ENCODE measurements around the gene BUD23.
"Not testable (repeated sequence)": the region's sequence is repeated elsewhere in the genome, so short reads cannot be mapped to it uniquely, and the experiment has no call there.

Gene BUD23

DNA sequence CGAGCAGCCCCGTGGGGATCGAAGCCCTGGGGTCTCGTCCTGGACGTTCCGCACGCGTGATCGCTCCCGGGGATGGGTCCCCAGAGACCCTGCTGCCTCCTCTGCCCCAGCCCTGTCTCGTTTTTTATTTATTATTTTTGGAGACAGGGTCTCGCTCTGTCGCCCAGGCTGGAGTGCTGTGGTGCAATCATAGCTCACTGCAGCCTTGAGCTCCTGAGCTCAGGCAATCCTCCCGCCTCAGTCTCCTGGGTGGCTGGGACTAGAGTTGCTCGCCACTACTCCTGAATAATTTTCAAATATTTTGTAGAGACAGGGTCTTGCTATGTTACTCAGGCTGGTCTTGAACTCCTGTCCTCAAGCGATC is 36.4 kb downstream of the BUD23 start:
- DNase-seq (ENCODE audit: low read depth): no peak
- TF ChIP-seq, protein P1, sequence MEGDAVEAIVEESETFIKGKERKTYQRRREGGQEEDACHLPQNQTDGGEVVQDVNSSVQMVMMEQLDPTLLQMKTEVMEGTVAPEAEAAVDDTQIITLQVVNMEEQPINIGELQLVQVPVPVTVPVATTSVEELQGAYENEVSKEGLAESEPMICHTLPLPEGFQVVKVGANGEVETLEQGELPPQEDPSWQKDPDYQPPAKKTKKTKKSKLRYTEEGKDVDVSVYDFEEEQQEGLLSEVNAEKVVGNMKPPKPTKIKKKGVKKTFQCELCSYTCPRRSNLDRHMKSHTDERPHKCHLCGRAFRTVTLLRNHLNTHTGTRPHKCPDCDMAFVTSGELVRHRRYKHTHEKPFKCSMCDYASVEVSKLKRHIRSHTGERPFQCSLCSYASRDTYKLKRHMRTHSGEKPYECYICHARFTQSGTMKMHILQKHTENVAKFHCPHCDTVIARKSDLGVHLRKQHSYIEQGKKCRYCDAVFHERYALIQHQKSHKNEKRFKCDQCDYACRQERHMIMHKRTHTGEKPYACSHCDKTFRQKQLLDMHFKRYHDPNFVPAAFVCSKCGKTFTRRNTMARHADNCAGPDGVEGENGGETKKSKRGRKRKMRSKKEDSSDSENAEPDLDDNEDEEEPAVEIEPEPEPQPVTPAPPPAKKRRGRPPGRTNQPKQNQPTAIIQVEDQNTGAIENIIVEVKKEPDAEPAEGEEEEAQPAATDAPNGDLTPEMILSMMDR (IDR thresholded peaks at IDR 0.05; ENCODE audit: insufficient read depth, low read depth, low read length, missing control alignments): no peak
- peak overlapping the region; percentile 36 for H3K4me3 ChIP-seq (ENCODE audit: low read depth, low read length)

DNA sequence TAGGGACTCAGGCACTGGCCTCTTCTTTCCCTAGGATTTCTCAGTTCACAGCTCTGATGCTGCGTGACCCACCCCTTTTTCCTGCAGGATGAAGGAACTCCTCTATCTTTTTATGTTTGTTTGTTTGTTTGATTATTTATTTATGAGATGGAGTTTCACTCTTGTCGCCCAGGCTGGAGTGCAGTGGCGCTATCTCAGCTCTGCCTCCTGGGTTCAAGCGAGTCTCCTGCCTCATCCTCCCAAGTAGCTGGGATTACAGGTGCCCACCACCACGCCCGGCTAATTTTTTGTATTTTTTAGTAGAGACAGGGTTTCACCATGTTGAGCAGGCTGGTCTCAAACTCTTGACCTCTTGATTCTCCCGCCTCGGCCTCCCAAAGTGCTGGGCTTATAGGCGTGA is 37.0 kb downstream of the BUD23 start:
- not testable (repeated sequence) for H3K4me3 ChIP-seq (ENCODE audit: low read depth, low read length); DNase-seq (ENCODE audit: low read depth)

DNA sequence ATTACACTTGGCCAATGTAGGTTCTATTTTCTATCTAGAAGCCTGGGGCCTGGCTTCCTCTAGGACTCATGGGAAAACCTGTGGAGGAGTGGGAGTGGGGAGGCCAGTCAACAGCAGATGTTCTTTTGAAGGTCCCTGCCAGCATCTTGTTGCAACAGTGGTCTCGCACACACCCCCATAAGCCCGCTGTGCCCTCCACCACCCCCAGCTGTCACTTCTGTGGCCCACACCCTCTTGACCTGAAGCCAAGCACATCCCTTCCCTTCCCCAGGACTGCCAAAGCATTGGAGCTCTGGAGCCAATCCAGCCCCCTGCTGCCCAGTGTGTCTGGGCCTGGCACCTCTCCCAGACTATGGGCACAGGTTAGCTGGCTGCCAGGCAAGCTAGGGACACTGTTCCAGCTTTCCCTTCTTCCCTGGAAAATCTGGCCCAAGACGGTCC is 38.0 kb downstream of the BUD23 start:
- H3K4me3 ChIP-seq (ENCODE audit: low read depth, low read length): no peak overlapping the region
- no peak for DNase-seq (ENCODE audit: low read depth)
- TF ChIP-seq, protein P1 (IDR thresholded peaks at IDR 0.05; ENCODE audit: insufficient read depth, low read depth, low read length, missing control alignments): no peak

DNA sequence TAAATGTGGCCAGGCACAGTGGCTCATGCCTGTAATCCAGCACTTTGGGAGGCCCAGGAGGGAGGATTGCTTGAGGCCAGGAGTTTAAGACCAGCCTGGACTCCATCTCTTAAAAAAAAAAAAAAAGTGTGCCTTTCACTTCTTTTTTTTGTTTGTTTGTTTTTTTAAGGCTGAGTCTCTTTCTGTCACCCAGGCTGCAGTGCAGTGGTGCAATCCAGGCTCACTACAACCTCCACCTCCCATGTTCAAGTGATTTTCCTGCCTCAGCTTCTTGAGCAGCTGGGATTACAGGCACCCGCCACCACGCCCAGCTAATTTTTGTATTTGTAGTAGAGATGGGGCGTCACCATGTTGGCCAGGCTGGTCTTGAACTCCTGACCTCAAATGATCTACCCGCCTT is 38.8 kb downstream of the BUD23 start:
- not testable (repeated sequence) for H3K4me3 ChIP-seq (ENCODE audit: low read depth, low read length); DNase-seq (ENCODE audit: low read depth)

DNA sequence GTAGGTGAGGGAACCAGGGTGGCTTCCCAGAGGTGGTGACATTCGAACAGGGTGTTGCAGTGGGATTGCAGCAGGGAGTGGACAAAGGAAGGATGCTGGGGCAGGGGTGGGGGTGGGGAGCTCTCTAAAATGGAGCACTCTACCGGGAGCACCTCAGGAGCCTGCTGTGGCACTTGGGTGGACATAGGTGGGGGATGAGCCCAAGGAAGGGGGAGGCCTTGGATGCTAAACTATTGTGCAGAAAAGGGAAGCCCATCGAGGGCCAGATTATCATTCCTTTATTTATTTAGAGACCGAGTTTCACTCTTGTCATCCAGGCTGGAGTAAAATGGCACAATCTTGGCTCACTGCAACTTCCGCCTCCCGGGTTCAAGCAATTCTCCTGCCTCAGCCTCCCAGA is 39.4 kb downstream of the BUD23 start:
- no peak overlapping the region for H3K4me3 ChIP-seq (ENCODE audit: low read depth, low read length)
- TF ChIP-seq, protein P1 (IDR thresholded peaks at IDR 0.05; ENCODE audit: insufficient read depth, low read depth, low read length, missing control alignments): no peak
- DNase-seq (ENCODE audit: low read depth): no peak

DNA sequence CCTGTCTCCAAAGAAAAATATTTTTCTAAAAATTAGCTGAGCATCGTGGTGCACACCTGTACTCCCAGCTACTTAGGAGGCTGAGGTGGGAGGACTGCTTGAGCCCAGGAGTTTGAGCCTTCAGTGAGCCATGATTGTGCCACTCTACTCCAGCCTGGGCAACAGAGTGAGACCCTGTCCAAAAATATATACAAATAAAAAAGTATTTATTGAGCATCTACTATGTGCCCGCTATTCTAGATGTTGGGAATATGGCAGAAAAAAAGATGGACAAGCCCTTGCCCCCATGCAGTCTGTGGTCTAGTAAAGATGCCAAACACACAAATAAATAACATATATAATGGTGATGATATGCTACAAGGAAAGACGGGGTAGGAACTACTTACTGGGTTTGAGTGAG is 40.4 kb downstream of the BUD23 start:
- TF ChIP-seq, protein P1 (IDR thresholded peaks at IDR 0.05; ENCODE audit: insufficient read depth, low read depth, low read length, missing control alignments): no peak
- no peak overlapping the region for H3K4me3 ChIP-seq (ENCODE audit: low read depth, low read length)
- no peak for DNase-seq (ENCODE audit: low read depth)

DNA sequence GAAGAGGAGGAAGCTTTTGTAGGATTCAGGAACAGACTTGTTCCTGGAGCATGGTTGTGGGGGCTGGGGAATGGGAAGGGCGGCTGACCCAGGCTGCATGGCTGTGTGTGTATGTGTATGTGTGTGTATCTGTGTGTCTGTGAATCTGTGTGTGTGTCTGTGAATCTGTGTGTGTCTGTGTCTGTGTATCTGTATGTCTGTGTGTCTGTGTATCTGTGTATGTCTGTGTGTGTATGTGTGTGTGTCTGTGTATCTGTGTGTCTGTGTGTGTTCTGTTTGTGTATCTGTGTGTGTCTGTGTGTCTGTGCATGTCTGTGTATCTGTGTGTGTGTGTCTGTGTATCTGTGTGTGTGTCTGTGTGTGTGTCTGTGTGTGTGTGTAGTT is 42.7 kb downstream of the BUD23 start:
- TF ChIP-seq, protein P1 (IDR thresholded peaks at IDR 0.05; ENCODE audit: insufficient read depth, low read depth, low read length, missing control alignments): no peak
- DNase-seq (ENCODE audit: low read depth): no peak
- H3K4me3 ChIP-seq (ENCODE audit: low read depth, low read length): no peak overlapping the region

DNA sequence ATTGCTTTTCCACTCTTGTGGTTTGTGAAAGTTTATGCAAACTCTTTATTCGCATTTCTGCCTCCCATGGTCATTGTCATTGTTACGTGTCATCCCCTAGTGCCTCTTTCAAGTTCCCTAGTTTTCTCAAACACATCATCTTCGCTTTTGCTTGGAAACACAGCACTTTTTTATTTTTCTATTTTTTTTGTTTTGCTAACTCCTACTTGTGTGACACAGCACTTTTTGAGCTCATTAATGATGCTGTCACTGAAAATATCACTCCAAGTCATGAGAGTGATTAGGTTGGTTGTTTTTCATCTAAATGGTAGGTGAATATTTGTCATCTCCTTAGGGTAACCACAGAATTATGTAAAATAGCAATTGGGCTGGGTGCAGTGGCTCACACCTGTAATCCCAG is 44.6 kb downstream of the BUD23 start:
- TF ChIP-seq, protein P1 (IDR thresholded peaks at IDR 0.05; ENCODE audit: insufficient read depth, low read depth, low read length, missing control alignments): no peak
- no peak for DNase-seq (ENCODE audit: low read depth)
- H3K4me3 ChIP-seq (ENCODE audit: low read depth, low read length): no peak overlapping the region

Measured in GM12865 (cell line).